Omental fat pad (tissue), 4 donors: ENCODE measurements around the gene CAMK2N2. TPM values are rescaled to one million over a fixed set of nuclear protein-coding genes. Genes with fewer than 3 reads are reported as not detected.
"Not testable (repeated sequence)": the region's sequence is repeated elsewhere in the genome, so short reads cannot be mapped to it uniquely, and the experiment has no call there.

Source experiments
- ATAC-seq: fragments of 150-250 bp; one replicate; pipeline ENCODE4 v1.9.1; 2016; ENCODE audit warnings: mild to moderate bottlenecking, moderate library complexity; ENCODE audit not compliant: low FRiP score
- DNase-seq: peaks from one replicate; pipeline ENCODE4 v3.0.0-alpha.2; 2019; ENCODE audit warnings: low spot score
- total RNA-seq, 4 donors: library from RNA; depleted of rRNA; stranded (reverse); fragments of >200 nt; gene quantifications; one replicate each; pipeline ENCODE4 v1.1.0, GENCODE V29; 2016
- TF ChIP-seq, protein P1 (sequence below), 3 donors: fragments of 450-650 bp; IDR thresholded peaks; one replicate each; pipeline ENCODE4 v1.5.1; 2016 to 2017; ENCODE audit warnings: antibody characterized with exemption in 3 of 3, mild to moderate bottlenecking in 3 of 3, moderate library complexity in 2 of 3

CAMK2N2 gene
- total RNA-seq, 4 donors from 2014 or later, result 0.28 TPM; not detected in 3

DNA sequence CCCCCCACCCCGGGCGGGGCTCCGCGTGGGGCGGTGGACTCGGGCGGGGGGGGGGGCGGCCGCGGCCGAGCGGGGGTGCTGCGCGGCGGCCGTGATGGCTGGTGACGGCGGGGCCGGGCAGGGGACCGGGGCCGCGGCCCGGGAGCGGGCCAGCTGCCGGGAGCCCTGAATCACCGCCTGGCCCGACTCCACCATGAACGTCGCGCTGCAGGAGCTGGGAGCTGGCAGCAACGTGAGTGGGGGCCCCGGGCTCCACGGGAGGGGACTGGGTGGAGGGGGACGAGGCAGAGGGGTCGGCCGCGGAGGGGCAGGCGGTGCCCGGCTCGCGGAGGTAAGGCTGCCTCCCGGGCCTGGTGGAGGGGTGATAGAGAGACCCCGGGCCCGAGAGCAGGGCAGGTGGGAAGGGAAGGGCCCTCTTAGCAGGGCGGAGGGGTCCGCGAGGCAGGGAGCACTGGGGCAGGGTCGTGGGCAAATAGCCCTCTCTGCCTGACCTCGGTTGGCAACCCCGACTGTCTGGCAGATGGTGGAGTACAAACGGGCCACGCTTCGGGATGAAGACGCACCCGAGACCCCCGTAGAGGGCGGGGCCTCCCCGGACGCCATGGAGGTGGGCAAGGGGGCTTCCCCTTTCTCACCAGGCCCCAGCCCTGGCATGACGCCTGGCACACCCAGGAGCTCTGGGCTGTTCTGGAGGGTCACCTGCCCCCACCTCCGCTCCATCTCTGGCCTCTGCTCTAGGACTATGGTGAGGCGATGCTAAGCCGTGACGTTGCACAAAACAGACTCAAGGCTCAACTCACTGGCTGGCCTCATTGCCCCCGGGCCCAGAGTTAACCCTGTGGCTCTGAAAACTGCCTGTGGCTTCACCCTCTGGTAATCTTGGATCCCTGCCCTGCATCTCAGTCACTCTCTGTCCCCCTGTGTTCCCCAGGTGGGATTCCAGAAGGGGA, 14.9 kb upstream of the CAMK2N2 start, which contains the start of gene ECE2:
ECE2 (plus strand) TSS at position 62 of the 950 bp plus-strand sequence; CDS start at position 194, 132 bp downstream.
- no peak for ATAC-seq
- TF ChIP-seq, protein P1, sequence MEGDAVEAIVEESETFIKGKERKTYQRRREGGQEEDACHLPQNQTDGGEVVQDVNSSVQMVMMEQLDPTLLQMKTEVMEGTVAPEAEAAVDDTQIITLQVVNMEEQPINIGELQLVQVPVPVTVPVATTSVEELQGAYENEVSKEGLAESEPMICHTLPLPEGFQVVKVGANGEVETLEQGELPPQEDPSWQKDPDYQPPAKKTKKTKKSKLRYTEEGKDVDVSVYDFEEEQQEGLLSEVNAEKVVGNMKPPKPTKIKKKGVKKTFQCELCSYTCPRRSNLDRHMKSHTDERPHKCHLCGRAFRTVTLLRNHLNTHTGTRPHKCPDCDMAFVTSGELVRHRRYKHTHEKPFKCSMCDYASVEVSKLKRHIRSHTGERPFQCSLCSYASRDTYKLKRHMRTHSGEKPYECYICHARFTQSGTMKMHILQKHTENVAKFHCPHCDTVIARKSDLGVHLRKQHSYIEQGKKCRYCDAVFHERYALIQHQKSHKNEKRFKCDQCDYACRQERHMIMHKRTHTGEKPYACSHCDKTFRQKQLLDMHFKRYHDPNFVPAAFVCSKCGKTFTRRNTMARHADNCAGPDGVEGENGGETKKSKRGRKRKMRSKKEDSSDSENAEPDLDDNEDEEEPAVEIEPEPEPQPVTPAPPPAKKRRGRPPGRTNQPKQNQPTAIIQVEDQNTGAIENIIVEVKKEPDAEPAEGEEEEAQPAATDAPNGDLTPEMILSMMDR (IDR thresholded peaks at IDR 0.05), result no peak
- no peak for DNase-seq

DNA sequence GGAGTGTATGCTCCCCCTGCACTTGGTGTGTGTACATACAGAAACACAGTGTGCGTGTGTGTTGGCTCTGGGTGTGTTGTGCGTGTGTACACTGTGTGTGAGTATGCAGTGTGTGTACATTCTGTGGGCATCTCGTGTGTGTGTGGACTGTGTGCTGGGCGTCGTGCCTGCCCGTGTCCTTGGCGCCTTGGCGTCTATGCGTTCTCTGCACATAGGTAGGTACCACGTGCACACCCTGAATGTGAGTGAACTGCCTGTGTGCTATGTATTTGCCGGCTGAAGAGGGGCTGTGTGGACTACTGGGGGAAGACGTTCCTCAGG, 14.0 kb upstream of the CAMK2N2 start:
- ATAC-seq (no peak), DNase-seq (no peak)
- TF ChIP-seq, protein P1 (IDR thresholded peaks at IDR 0.05), result no peak

DNA sequence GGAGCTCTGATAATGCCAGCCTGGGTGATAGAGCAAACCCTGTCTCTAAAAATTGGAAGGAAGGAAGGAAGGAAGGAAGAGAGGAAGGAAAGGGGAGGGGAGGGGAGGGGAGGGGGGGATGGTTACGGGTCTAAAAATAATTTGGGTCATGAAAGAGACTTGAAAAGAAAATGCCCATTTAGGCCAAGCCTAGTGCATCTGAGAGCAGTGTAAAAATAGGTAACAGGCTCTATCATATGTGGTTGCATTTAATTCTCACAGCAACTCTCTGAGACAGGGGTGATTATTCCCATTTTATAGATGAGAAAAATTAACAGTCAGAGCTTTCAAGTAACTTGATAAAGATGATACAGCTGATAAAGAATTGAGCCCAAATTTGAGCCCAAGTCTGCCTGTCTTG, 10.9 kb upstream of the CAMK2N2 start:
- TF ChIP-seq, protein P1 (IDR thresholded peaks at IDR 0.05), result no peak
- no peak for DNase-seq
- ATAC-seq, result no peak

GRCh38 chr3:184267249-184267648, 5.9 kb upstream of the CAMK2N2 start:
- ATAC-seq, DNase-seq: not testable (repeated sequence)

DNA sequence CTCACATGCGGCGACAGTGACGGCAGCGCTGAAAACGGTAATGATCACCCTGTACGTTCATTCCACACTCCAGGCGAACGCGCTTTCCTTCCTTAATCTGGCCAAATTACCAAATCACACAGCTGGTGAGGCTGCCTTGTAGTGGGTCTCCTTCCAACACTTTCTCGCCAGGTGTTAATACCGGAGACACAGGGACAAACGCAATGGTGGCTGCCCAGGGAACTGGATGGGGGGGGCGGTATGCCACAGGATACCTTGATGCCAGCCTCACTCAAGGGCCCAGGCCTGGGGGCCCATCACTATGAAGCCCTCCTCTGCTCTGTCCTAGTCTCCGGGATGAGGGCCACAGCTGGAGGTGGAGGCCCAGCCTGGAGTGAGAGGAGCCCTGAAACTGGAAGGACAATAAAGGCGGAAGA, 1.4 kb upstream of the CAMK2N2 start:
- TF ChIP-seq, protein P1 (IDR thresholded peaks at IDR 0.05), result no peak
- ATAC-seq (no peak), DNase-seq (no peak)

DNA sequence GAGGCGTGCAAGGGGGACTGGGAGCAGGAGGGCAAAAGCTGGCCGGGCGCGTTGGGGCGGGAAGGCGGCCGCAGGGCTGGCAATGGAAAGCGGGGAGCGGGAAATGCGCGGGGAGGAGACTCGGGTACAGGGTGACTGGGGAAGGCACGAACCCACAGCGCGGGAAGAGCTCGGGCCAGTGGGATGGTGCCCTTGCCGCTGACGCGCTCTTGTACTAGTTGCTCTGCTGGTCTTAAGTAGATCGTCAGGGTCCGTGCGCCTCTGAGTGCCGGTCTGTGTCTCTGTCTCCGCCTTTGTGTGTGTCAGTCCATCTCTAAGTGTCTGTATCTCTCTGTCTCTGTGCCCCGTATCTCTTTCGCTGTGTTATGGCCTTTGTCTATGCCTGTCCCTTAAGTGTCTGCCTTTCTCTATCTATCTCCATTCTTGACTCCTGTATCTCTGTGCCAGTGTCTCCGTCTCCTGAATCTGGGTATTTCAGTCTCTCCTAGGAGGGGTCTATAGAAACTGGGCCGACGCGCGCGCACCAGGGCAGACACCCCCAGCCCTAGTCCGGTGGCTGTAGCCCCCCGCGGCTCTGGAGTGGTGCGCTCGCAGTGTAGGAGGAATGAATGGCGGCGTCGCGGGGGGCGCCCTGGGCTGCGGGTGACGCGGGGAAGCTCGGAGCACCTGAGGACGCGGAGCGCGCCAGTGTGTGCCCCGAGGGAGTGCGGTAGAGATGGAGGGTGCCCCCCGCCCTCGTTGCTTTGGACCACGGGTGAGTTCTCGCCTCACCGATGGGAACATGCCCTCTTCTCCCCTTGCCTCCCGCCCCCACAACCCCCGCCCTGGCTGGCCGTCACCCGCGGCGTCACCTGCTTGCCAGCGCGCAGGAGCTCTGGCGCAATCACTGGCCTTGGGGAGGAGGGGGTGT, 756 bp upstream of the CAMK2N2 start:
- TF ChIP-seq, protein P1 (IDR thresholded peaks at IDR 0.05), result no peak
- no peak for DNase-seq
- ATAC-seq, result peak; percentile 17

DNA sequence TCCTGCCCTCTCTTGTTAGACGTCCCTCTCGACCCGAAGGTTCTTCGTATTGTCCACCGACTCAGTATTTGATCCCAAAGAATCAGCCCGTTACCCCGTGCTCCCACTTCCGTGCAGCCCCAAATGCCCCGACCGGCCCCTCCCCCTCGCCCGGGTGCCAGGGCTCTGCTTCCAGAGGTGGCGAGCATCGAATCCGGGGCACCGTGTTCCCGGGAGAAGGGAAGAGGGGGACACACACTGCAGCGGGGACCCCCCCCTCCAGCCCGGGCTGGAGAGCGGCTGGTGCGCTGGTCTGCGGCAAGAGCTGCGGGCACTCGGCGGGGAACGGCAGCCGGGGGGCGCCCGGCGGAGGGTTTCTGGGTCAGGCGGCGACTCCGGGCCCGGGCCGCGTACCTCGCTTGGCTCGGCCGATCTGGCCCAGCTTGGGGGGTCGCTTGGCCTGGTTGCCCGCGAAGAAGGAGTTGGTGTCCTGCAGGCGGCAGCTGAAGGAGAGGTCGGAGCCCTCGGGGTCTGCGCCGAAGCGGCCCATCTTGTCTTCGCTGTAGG, 556 bp downstream of the CAMK2N2 start:
- no peak for DNase-seq
- TF ChIP-seq, protein P1 (IDR thresholded peaks at IDR 0.05), result no peak

More for the DNA sequence above, 556 bp downstream of the CAMK2N2 start:
- ATAC-seq, result no peak
